Thyroid gland (tissue), 4 donors: Measurements from ENCODE around the gene CD6. TPM values are rescaled to one million over a fixed set of nuclear protein-coding genes. Genes with fewer than 3 reads are reported as not detected.

Experiments
- DNase-seq, 2 donors: peaks; one replicate each; pipeline ENCODE4 v3.0.0-alpha.2; 2019
- H3K27ac ChIP-seq, 3 donors: fragments of 200-600 bp; sonication (generic); 1 replicate in 2 of 3; 2 replicates in 1 of 3; pipeline ENCODE4 v1.5.1; 2016 to 2019; ENCODE audit warnings: mild to moderate bottlenecking in 1 of 3, moderate library complexity in 1 of 3
- H3K27me3 ChIP-seq: fragments of 200-600 bp; sonication (generic); one replicate; pipeline ENCODE4 v1.5.1; 2019
- H3K36me3 ChIP-seq, 2 donors: fragments of 200-600 bp; sonication (generic); one replicate each; pipeline ENCODE4 v1.5.1; 2016 to 2019
- H3K4me1 ChIP-seq, 2 donors: fragments of 200-600 bp; sonication (generic); one replicate each; pipeline ENCODE4 v1.5.1; 2017 to 2019
- H3K4me3 ChIP-seq, 3 donors: fragments of 200-600 bp; sonication (generic); replicated peaks in 1 of 3; 1 replicate in 2 of 3; 2 replicates in 1 of 3; pipeline ENCODE4 v1.5.1; 2016; ENCODE audit warnings: mild to moderate bottlenecking in 1 of 3
- H3K9me3 ChIP-seq: fragments of 200-600 bp; sonication (generic); one replicate; pipeline ENCODE4 v1.5.1; 2017
- CTCF ChIP-seq, 6 experiments: fragments of 200-600 bp in 3 of 6; fragments of 450-650 bp in 3 of 6; sonication (generic) in 3 of 6; IDR thresholded peaks; one replicate each; pipeline ENCODE4 v1.5.1; 2016 to 2019; ENCODE audit warnings: antibody characterized with exemption in 6 of 6, mild to moderate bottlenecking in 2 of 6, inconsistent platforms in 1 of 6, moderate library complexity in 1 of 6
- POLR2A ChIP-seq, 2 donors: fragments of 450-650 bp; IDR thresholded peaks; one replicate each; pipeline ENCODE4 v1.6.1; 2017; ENCODE audit warnings: antibody characterized with exemption in 2 of 2, mild to moderate bottlenecking in 2 of 2, moderate library complexity in 1 of 2
- WGBS, 2 donors: methylation state at CpG; one replicate each; pipeline ENCODE4 v1.1.5; 2017; 5-methylcytosine and 5-hydroxymethylcytosine counted together
- intact Hi-C: fragments of 100-400 bp; cut with DNase I; formaldehyde crosslinking; loops from one replicate; pipeline ENCODE4 v1.15.1; 2023
- total RNA-seq, 4 donors: library from RNA; depleted of rRNA; stranded (reverse); fragments of >200 nt; gene quantifications; one replicate each; pipeline ENCODE4 v1.2.3, GENCODE V29; 2016

CD6 gene
- total RNA-seq, 4 donors from 2014 or later, result 0.40 to 2.7 (median 0.69) TPM

- intact Hi-C loops, result no loop called here
- H3K4me1 ChIP-seq, result peaks cover 6 to 19% of the 10 kb centered on the region in 2 donors
- no peaks in the 10 kb centered on the region for H3K9me3 ChIP-seq
- TF ChIP-seq POLR2A (IDR thresholded peaks at IDR 0.05) (no peak), CTCF (IDR thresholded peaks at IDR 0.05) (no peak)
- H3K27me3 ChIP-seq, result no peaks in the 10 kb centered on the region
- H3K27ac ChIP-seq, result no peak overlapping the region
- no peak overlapping the region for H3K4me3 ChIP-seq
- no peaks in the 10 kb centered on the region for H3K36me3 ChIP-seq
- no peak for DNase-seq
- WGBS, 2 donors, result 66 to 67% methylated on average over 5 of the region's 5 CpGs
Measured at GRCh38 chr11:61004761-61005181, 33.3 kb downstream of the CD6 start.

- H3K9me3 ChIP-seq, result no peaks in the 10 kb centered on the region
- TF ChIP-seq CTCF (IDR thresholded peaks at IDR 0.05) (no peak), POLR2A (IDR thresholded peaks at IDR 0.05) (no peak)
- no peak overlapping the region for H3K27ac ChIP-seq
- H3K4me1 ChIP-seq, result peaks cover 6 to 19% of the 10 kb centered on the region in 2 donors
- no peaks in the 10 kb centered on the region for H3K27me3 ChIP-seq
- WGBS, 2 donors, result 6 to 20% methylated on average over 1 to 23 of the region's 52 CpGs
- no peaks in the 10 kb centered on the region for H3K36me3 ChIP-seq
- peak overlapping the region in 2 of 3 donors; percentile 10 to 44 for H3K4me3 ChIP-seq
- peak; percentile 30 to 35 for DNase-seq
- intact Hi-C loops, result no loop called here
Measured at GRCh38 chr11:61007383-61007955, 36.0 kb downstream of the CD6 start.

DNA sequence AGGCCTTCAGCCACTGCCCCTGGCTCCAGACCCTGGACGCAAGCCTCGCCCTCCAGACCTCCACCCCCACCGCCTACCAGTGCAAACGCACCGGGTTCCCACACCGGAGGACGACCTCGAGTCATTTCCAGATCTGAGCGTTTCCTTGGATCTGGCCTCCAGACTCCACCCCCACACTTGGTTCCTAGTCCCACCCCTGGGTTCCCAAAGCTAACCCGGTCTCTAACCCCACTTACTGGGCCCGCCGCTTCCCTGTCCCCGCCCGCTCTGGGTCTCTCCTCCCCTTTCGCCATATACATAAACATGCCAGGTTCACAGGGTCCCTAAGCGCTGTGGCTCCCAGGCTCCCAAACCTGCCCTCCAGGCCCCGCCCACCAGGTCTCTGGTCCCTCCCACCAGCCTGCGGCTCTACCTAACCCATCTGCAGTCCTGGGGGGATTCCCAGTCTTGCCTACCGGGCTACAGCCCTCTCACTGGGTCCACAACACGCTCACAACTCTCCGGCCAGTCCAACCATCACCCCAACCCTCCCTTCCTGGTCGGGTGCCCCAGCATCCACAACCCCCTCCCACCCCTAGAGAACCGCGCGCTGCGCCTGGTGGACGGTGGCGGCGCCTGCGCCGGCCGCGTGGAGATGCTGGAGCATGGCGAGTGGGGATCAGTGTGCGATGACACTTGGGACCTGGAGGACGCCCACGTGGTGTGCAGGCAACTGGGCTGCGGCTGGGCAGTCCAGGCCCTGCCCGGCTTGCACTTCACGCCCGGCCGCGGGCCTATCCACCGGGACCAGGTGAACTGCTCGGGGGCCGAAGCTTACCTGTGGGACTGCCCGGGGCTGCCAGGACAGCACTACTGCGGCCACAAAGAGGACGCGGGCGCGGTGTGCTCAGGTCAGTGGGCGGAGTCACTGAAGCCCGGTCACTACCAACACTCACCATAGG lies 36.7 kb downstream of the CD6 start:
- peaks cover 6 to 19% of the 10 kb centered on the region in 2 donors for H3K4me1 ChIP-seq
- no peak overlapping the region for H3K27ac ChIP-seq
- intact Hi-C loops, result no loop called here
- no peak for TF ChIP-seq POLR2A (IDR thresholded peaks at IDR 0.05)
- TF ChIP-seq CTCF (IDR thresholded peaks at IDR 0.05), result no peak
- peak; percentile 25 to 39 for DNase-seq
- no peaks in the 10 kb centered on the region for H3K27me3 ChIP-seq
- WGBS, 2 donors, result 24 to 38% methylated on average over 26 to 41 of the region's 54 CpGs
- no peaks in the 10 kb centered on the region for H3K36me3 ChIP-seq
- H3K4me3 ChIP-seq, result peak overlapping the region in 2 of 3 donors; percentile 10 to 44
- H3K9me3 ChIP-seq, result no peaks in the 10 kb centered on the region

GRCh38 chr11:61008971-61009370 lies 37.5 kb downstream of the CD6 start:
- TF ChIP-seq POLR2A (IDR thresholded peaks at IDR 0.05) (no peak), CTCF (IDR thresholded peaks at IDR 0.05) (no peak)
- no peak for DNase-seq
- H3K4me1 ChIP-seq, result peaks cover 6 to 19% of the 10 kb centered on the region in 2 donors
- H3K27me3 ChIP-seq, result no peaks in the 10 kb centered on the region
- no peak overlapping the region for H3K27ac ChIP-seq
- no peaks in the 10 kb centered on the region for H3K36me3 ChIP-seq
- WGBS, 2 donors, result 86 to 87% methylated on average over 5 of the region's 5 CpGs
- no peaks in the 10 kb centered on the region for H3K9me3 ChIP-seq
- intact Hi-C loops, result no loop called here
- H3K4me3 ChIP-seq, result no peak overlapping the region
